NCI-H2081 (cell line): ENCODE measurements around the gene RTEL1.
"Not testable (repeated sequence)": the region's sequence is repeated elsewhere in the genome, so short reads cannot be mapped to it uniquely, and the experiment has no call there.

ENCODE experiments used
- DNase-seq, 2 experiments: peaks; one replicate each; lab custom pipeline; 2025; lab: John Stamatoyannopoulos, UW

The RTEL1 gene

GRCh38 chr20:63667858-63668257, 9.7 kb downstream of the RTEL1 start:
- no peak for DNase-seq

GRCh38 chr20:63668351-63668750, 10.2 kb downstream of the RTEL1 start:
- DNase-seq: no peak

DNA sequence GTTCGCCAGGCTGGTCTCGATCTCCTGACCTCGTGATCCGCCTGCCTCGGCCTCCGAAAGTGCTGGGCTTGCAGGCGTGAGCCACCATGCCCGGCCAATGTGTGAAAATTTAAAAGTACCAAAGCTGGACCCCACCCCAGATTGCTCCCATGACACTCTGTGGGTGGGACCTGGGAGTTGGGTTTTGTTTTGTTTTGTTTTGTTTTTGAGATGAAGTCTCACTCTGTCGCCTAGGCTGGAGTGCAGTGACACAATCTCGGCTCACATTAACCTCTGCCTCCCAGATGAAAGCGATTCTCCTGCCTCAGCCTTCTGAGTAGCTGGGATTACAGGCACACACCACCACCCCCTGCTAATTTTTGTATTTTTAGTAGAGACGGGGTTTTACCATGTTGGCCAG, 13.6 kb downstream of the RTEL1 start:
- DNase-seq: not testable (repeated sequence)

GRCh38 chr20:63672666-63673065, 14.6 kb downstream of the RTEL1 start:
- DNase-seq: no peak

- DNase-seq: no peak
These were observed 15.8 kb downstream of the RTEL1 start for GRCh38 chr20:63673951-63674350.

GRCh38 chr20:63675681-63676368, 17.7 kb downstream of the RTEL1 start:
- DNase-seq: no peak

- no peak for DNase-seq
These were observed 20.0 kb downstream of the RTEL1 start for GRCh38 chr20:63678071-63678470.

DNA sequence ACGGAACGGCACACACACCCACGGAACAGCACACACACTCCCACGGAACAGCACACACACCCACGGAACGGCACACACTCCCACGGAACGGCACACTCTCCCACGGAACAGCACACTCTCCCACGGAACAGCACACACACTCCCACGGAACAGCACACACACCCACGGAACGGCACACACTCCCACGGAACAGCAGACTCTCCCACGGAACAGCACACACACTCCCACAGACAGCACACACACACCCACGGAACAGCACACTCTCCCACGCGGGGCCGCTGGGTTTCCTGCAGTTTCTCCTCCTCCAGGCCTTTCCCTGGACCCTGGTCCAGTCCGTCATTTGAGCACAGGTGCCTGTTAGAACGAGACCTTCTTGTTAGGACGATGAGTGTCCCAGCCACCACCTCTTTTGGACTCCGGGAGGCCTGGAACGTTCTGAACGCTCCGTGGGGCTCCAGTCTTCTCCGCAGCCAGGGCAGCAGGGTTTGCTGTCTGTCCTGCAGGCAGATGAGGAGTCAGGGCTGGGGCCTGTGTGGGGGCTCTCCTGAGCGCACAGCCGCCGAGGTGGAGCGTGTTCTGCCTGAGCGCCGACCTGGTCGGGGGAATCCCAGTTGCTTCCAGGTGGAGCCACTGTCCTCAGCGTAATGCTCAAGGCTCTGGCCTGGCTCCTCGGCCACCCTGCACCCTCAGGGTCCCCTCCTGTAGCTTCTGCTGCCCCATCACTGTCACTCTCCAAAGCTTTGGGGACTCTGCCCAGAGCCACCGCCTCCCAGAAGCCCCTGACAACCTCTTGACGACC, 20.8 kb downstream of the RTEL1 start:
- DNase-seq: no peak

DNA sequence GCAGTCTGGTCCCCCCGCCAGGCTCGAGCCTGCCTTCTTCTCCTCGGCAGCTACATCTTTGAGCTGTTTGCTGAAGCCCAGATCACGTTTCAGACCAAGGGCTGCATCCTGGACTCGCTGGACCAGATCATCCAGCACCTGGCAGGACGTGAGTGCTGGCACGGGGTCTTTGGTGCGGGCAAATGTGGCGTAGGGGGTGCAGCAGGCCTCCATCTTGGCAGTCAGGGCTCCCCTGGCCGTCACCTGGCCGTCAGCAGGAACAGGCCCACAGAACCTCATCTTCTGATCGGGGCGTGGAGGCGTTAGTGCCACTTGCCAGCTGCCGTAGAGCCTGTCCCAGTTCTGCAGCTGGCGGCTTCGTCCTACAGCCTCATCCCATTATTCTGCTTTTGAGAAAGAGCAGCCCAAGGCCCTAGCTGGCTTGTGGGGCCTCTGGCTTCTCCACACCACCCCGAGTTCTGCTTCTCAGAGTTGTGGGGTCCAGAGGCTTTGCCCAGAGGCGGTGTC, 21.7 kb downstream of the RTEL1 start:
- DNase-seq: no peak

- no peak for DNase-seq
These were observed 22.3 kb downstream of the RTEL1 start for GRCh38 chr20:63680427-63680826.

DNA sequence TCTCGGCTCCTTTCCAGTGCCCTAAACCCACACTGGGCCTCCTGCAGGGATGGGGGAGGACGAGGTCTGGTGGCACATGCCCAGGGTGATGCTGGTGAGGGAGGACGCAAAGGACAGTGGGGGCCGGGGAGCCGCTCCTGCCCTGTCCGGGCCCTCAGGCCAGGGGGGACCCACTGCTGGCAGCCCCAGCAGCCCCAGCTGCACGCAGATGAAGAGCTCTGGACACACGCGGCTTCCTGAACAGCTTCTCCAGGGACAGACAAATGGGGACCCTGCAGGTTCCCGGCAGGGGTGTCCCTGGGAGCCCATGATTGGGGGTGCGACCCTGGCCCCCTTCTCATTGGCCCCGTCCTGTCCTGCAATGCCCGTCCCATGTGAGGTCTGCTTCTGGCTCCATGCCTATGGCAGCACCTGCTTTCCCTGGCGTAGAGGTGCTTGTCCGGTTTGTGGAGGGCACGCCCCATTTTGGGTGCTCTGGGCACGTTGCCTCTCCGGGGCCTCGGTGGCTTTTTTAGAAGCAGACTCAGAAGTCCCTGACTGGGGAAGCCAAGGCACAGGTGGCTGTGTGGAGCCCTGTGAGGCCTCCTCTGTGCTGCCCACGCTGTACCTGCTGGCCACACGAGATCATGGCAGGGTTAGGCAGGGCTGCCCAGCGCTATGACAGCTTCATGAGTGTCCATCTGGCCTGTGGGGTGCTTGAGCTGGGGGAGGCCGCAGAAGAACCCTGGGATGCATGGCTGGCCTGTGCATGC, 22.9 kb downstream of the RTEL1 start:
- DNase-seq: no peak

DNA sequence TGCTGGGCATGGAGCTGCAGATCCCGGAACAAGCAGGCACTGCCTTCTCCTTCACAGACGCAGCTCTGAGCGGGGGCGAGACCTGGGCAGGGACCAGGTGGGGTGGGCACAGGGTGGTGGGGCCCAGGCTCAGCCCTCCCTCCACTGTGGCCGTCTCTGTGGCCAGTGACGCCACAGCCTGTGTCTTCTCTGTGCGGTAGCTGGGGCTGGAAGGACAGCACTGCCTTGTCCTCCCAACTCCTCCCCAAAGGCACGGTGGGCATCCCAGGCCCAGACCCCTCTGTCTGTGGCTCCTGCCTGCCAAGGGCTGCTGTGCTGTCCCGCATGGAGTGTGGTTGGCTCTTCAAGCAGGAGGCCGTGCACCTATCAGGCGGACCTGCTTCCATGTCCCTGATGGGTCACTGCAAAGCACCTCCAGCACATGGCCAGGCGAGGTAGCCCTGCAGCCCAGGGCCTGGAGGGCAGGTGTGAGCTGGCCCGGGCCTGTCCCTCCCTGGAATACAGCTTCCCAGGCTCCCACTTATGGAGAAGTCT, 23.6 kb downstream of the RTEL1 start:
- DNase-seq: no peak

DNA sequence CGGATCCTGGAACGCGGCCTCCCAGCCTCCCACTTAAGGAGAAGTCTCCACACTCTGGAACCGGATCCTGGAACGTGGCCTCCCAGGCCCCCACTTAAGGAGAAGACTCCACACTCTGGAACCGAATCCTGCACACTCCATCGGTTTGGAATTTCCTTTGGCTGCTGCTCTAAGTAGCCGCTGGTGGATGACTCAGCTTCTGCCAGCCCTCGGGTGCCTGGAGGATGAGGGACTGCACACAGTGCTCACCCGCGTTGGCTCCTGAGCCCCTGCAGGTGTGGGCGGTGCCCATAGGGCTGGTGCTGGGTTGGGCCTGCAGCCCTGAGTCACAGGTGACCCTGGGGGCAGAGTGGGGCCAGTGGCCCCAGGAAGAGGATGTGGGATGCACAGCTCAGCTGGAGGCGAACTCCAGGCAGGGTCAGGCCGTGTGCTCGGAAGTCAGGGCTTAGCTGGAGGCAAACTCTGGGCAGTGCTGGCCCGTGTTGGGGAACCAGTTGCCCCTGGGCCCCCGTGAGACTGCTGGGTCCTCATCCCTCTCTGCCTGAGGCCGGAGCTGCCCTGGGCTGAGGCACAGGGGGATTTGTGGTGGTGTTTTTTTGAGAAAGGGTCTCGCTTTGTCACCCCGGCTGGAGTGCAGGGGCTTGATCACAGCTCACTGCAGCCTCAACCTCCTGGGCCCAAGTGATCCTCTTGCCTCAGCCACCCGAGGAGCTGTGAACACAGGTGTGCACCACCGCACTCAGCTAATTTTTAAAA, 24.4 kb downstream of the RTEL1 start:
- DNase-seq: no peak

GRCh38 chr20:63685269-63686026, 27.3 kb downstream of the RTEL1 start:
- no peak for DNase-seq

DNA sequence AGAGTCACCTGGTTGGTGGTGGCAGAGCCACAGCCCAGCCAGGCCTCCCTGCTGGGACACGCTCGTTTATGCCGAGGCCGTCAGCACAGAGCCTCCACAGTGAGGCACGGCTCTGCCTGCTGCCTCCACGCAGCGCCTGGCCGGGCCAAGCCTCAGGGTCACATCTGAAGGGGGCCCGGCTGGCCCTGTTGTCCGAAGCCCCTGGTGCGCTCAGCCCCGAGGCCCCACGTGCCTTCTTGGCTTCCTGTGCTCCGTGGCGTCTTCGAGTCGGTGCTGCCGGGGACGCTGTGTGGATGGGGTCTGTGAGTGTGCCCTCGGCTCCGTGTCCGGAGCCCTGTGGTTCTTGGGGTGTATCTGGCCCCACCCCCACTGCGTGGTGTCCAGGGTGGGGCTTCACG, 28.0 kb downstream of the RTEL1 start:
- no peak for DNase-seq

GRCh38 chr20:63686492-63687321, 28.6 kb downstream of the RTEL1 start:
- no peak for DNase-seq

GRCh38 chr20:63687419-63688178, 29.5 kb downstream of the RTEL1 start:
- DNase-seq: no peak

- no peak for DNase-seq
These were observed 30.3 kb downstream of the RTEL1 start for GRCh38 chr20:63688228-63689045.
